Activated T-cell treated with anti-CD3 and anti-CD28 coated beads, Interleukin-2, amount 50 U/mL, for 48 hours (primary cell): ENCODE data around the gene CLDND1.
"Not testable (repeated sequence)": the region's sequence is repeated elsewhere in the genome, so short reads cannot be mapped to it uniquely, and the experiment has no call there.

ENCODE experiments used
- DNase-seq, 2 experiments: peaks; one replicate each; pipeline ENCODE4 v3.0.0-alpha.2; 2020

The CLDND1 gene

DNA sequence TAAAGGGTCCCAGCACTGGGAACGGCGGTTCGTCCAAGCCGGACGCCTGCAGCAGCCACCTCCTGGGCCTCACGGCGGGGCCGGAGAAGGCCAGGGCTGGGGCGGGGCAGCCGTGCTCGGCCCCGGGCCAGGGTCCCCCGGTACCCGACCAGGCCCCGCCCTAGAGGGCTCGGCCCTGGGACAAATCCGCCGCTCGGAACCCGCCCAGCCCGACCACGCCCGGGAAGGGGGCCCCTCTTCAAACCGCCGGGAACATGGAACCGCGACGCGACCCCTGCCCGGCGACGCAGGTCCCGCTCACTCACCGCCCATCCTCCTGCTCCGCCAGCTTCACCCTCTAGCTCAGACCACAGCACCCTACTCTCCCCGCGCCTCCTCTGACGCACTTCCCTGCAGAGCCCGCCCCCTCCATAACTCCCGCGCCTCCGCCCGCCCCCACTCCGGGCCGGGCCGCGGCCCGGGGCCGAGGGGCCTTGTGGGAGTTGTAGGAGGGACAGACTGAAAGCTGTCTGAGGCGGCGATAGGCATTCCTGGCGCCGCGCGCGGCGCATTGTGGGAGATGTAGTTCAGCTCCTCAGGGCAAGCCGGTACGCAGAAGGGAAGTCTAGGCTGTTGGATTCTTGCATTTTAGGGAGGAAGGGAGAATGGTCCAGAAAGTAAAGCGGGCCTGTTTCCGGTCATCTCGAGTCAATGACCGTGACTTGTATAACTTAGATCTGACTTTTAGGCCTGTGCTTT is at the start of gene CLDND1:
TSS of gene CLDND1 (minus strand) at position 359 of the 738 bp plus-strand sequence. CDS start 1,478 bp downstream, outside the sequence.
- peak; percentile 96 for DNase-seq

DNA sequence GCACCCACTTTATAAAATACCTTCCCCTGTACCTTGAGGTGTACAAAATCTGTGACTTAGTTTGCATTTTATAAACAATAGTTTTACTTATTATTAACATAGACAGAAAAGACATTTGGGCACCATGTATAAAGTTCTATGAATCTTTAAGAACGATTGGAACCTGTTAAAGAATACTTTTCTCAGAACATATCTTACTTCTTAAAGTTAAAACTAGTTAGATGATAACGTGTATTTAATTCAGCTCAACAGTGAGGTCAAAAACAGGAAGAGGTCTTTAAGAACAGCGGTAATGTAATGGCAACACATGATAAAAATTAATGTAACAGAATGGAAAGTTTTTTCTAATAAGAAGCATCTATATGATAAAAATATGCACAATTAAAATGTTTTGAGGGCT is 45.7 kb upstream of the CLDND1 start:
- DNase-seq = no peak

DNA sequence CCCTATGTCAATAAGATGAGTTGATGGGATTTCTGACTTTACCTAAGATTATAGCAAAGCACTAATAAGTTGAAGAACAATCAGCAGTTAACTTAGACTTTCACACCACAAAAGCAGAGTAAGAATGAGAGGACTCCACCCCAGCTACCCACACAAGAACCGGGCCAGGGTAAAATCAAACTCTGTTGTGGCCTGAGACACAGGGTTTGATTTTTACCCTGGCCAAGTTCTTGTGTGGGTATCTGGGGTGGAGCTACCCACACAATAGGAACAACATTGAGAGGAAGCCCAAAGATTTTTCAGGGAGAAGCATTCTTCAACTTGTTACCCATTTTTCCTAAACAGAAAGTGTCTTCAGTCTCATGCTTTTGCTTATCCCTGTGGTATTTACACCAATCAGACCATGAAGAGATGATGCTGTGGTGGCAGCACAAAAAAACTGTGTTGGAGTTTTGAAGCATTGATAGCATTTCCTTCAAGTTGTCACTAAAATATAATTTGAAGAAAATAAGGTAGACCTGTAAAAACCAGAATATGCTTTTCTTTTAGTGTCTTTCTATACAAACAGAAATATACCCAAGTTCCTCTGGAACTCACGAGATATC is 45.1 kb upstream of the CLDND1 start:
- DNase-seq = peak in 1 of 2 experiments; percentile 47

- no peak for DNase-seq
These were observed 43.1 kb upstream of the CLDND1 start for GRCh38 chr3:98565843-98566242.

GRCh38 chr3:98565237-98565643 is 42.5 kb upstream of the CLDND1 start:
- DNase-seq = no peak

- no peak for DNase-seq
These were observed 41.7 kb upstream of the CLDND1 start for GRCh38 chr3:98564282-98565005.

DNA sequence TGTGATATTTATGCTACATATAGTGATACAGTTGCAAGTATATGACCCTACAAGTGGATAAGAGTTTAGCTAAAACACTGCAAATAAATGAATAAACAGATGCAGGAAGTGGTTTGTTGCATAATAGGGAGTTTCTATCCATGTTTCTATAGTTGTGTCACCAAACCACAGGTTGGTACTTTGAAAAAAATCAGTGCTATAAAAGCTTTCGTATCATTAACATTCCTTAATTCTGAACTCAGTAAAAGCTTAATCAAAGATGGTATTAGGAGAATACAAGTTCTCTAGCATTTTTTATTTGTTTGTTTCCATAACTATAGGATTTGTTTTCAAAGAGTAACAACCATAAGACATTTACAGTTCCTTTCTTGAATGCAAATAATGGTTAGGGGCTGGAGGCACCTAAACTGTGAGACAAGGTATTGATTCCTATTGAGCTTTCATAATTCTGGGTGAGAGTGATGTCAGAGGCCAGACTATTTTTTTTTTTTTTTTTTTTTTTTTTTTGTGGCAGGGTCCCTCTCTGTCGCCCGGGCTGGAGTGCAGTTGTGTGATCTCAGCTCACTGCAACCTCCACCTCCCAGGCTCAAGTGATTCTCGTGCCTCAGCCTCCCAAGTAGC is 41.1 kb upstream of the CLDND1 start:
- DNase-seq = no peak

DNA sequence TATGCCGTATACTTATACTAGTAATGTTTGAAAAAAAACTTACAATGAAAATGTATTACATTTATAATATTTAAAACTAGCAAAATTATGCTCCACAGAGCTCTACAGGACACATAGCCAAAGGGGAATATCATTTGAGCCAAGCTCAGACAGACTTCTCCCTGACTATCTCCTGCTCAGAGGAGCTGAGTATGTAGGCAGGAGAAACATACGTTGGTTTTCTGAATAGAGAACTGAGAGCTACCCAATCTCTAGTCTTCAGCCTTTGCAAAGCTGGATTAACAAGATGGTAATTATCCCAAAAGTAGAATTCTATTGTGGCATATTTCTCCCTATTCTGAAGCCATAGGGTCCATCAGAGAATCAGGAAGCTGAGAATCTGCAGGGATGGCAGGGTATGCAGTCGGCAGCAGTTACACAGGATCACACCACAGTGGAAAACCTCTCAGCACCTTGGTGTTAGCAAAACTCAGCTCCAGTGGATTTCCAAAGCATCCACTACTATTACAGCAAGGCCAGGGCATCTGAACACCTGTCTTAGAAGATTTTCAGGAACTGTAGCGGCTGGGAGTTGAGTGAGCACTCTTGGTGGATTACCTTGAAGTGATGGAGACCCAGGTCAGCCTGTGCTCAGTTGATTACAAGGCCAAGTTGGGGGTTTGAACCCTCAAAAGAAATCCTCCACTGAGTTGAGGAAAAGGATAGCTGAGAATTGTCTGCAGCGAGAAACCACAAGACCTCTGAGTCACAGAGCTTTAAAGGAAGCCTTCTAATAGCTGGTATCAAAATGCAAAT is 39.2 kb upstream of the CLDND1 start:
- no peak for DNase-seq

DNA sequence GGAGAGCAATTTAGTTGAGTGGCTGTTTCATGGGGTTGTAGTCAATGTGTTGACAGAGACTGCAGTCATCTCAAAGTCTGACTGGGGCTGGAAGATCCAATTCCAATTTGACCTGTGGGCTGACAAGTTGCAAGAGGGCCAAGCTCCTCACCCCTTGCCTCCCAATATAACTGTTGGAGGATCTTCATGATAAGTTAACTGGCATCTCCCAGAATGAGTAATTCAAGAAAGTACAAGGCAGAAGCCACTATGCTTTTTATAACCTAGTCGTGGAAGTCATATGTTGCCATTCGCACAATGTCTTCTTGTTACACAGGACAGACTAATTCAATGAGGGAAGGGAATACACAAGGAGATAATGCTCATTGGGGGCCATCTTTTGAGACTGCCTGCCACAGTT is 38.2 kb upstream of the CLDND1 start:
- no peak for DNase-seq

GRCh38 chr3:98559769-98560168 is 37.1 kb upstream of the CLDND1 start:
- DNase-seq = not testable (repeated sequence)

- no peak for DNase-seq
These were observed 35.6 kb upstream of the CLDND1 start for GRCh38 chr3:98558100-98558827.

GRCh38 chr3:98557324-98558010 is 34.8 kb upstream of the CLDND1 start:
- peak in 1 of 2 experiments; percentile 62 for DNase-seq

DNA sequence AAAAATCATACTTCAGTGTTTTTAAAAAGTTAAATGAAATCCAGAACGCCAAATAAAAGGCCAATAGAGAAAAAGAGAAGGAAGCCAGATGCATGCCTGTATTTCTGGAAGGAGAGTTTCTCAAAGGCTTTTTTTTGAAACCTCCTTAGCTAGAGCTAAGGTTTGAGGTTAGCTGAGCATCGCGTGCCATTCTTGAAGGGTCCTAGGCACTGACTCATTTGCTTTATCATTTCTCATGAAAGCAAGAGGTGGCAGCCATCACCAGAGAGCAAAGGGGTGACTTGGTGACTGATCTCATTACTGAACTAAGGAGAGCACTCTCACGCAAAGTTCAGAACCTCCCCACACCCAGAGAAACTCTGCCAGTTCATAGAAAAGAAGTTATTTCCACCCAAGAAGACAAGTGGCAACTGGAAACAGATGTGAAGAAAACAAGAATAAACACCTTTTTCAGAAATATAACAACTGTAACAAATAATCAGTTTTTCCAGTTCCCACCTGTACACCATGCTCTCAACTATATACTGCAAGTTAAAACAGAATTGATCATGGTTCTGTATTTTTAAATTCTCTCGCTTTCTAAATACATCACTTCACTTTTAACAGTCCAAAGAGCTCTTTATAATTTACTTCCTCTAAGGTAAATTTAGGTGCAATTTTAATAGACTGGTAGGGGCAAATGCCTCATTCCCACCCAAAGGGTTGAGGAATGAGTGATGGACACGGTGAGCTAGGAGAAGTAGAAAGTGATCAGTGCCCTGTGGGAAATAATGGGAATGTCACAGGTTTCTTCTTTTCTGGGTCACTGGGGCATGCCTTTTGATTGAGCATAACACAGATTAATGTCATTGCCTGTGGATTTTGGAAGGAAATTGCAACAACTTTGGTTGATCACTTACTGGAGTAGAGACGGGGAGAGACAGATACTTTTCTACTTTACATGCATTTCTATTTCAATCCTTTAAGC is 33.7 kb upstream of the CLDND1 start:
- peak; percentile 74 to 76 for DNase-seq

- no peak for DNase-seq
These were observed 32.3 kb upstream of the CLDND1 start for GRCh38 chr3:98555025-98555379.

- DNase-seq = no peak
These were observed 31.9 kb upstream of the CLDND1 start for GRCh38 chr3:98554580-98554979.

GRCh38 chr3:98553753-98554152 is 31.1 kb upstream of the CLDND1 start:
- DNase-seq = no peak

- no peak for DNase-seq
These were observed 30.4 kb upstream of the CLDND1 start for GRCh38 chr3:98553021-98553563.

- DNase-seq = no peak
These were observed 29.7 kb upstream of the CLDND1 start for GRCh38 chr3:98552232-98553020.

DNA sequence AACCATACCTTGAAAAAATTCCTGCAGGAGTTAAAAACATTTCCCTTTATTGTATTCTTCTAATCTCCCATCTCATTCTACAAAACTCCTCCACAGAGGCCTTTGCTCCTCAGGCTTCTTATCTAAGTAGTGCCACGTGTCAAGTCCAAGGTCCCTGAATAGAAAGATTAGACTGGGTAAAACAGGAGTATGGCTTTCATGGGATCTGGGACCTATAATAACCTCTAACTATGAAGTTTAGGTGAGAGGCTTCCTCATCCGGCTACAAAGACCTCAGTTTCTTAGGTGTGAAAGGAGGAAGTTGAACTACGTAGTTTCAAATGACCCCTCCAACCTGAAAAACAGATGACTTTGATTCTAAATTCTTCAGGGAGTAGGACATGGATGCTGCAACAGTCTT is 29.1 kb upstream of the CLDND1 start:
- no peak for DNase-seq
